ENCODE data around the gene FAM222A. TPM values are rescaled to one million over a fixed set of nuclear protein-coding genes. Genes with fewer than 3 reads are reported as not detected.

The FAM222A gene
- total RNA-seq, 2 donors from 2014 or later = 0.62 to 0.79 TPM

DNA sequence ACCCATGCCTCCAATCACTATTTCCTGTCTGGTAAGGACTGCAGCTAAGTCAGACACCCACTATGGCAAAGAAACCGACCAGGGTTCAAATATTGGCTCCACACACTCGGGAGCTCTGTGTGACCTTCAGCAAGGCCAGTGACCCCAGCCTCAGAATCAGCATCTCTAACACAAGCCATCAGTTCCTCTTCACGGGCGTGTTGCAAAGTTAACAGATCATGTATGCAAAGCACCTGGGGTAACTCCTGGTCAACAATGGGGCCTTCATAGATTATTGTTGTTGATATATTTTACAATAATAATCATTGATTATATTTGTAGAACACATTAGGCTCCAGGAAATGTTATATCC is 6.2 kb upstream of the FAM222A start:
- intact Hi-C loops (cut with DNase I) = no loop called here
- no peak for DNase-seq (ENCODE audit: low spot score)

GRCh38 chr12:109708939-109709338 is 4.7 kb upstream of the FAM222A start:
- DNase-seq (ENCODE audit: low spot score) = no peak
- intact Hi-C loops (cut with DNase I) = no loop called here

DNA sequence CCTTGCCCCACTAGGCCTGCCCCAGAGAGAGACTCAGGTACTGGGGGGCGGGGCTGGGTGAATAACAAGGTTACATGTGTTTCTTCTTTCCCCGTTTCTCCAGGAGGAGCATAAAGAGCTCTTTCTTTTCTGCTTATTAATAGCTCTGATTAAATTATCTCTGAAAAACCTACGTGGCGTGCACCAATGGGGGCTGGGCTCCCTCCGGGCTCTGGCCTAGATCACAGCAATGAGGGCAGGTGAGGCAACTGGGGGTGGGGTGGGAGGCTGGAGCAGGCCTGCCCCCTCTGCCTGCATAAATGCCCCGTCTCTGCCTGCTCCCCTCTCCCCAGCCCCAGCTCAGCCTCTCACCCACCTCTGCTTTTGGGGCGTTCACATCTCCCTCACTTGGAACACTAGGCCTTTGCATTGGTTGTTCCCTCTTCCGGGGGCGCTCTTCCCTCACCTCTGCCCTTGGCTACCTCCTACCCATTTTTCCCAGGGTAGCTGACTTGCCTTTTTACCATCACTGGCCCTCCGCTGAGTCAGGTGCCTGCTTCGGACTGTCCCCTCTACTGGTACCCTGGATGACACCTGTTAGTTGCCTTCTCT is 4.1 kb upstream of the FAM222A start:
- DNase-seq (ENCODE audit: low spot score) = no peak
- intact Hi-C loops (cut with DNase I) = no loop called here

DNA sequence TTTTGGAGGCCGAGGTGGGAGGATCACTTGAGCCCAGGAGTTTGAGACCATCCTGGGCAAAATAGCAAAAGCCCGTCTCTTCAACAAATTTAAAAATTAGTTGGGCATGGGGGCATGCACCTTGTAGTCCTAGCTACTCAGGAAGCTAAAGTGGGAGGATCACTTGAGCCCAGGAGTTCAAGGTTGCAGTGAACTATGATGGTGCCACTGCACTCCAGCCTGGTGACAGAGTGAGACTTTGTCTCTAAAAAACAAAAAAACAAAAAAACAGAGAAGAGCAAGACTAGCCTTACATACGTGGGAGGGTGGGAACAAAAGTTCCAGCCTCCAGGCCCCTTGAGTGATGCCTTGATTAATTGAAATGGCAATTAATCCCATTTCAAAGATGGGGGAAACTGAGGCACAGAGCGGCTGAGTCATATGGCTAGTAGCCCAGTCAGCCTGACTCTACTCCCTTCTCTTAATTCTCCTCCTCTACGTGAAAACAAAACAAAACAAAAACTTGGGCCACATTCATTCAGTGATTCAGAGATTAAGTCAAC is 3.3 kb upstream of the FAM222A start:
- no peak for DNase-seq (ENCODE audit: low spot score)
- intact Hi-C loops (cut with DNase I) = no loop called here

- no peak for DNase-seq (ENCODE audit: low spot score)
- intact Hi-C loops (cut with DNase I) = no loop called here
These were observed 2.7 kb upstream of the FAM222A start for GRCh38 chr12:109710747-109711595.

- no peak for DNase-seq (ENCODE audit: low spot score)
- intact Hi-C loops (cut with DNase I) = no loop called here
These were observed 1.8 kb upstream of the FAM222A start for GRCh38 chr12:109711596-109712461.

DNA sequence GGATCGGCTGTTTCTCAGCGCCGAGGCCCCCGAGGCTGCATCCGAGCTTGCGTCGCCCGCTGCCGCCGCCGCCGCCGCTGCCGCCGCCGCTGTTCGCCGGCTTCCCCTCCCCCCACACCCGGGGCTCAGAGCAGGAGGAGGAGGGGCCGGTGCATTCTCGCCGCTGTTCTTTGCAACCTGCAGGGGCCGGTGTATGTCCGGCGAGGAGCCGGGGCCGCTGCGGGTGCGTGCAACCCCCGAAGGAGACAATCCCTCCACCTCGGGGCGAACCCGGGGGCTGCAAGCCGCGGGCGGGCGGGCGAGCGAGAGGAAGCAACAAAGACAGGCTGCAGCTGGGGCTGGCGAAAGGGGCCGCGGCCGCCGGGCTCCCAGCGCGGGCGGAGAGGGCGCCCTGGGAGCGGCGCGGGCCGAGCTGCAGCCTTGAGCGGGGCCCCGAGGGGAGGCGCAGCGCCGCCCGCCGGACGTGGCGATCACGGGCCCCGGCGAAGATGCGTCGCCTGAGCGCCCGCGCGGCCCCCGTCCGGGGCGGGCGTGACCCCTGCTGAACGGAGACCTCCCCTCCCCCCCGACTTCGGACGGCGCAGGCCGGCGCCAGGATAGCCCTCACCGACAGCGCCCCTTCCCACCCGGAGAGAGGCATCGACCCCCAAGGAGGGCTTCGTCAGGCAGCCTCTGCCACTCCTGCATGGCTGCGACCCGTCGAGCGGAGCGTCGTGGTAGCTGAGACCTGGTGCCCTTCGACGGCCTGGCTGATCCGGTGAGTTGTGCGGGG is 702 bp downstream of the FAM222A start:
- DNase-seq (ENCODE audit: low spot score) = peak; percentile 86
- intact Hi-C loops (cut with DNase I) = no loop called here

- intact Hi-C loops (cut with DNase I) = no loop called here
- DNase-seq (ENCODE audit: low spot score) = no peak
These were observed 1.3 kb downstream of the FAM222A start for GRCh38 chr12:109714913-109715244.

DNA sequence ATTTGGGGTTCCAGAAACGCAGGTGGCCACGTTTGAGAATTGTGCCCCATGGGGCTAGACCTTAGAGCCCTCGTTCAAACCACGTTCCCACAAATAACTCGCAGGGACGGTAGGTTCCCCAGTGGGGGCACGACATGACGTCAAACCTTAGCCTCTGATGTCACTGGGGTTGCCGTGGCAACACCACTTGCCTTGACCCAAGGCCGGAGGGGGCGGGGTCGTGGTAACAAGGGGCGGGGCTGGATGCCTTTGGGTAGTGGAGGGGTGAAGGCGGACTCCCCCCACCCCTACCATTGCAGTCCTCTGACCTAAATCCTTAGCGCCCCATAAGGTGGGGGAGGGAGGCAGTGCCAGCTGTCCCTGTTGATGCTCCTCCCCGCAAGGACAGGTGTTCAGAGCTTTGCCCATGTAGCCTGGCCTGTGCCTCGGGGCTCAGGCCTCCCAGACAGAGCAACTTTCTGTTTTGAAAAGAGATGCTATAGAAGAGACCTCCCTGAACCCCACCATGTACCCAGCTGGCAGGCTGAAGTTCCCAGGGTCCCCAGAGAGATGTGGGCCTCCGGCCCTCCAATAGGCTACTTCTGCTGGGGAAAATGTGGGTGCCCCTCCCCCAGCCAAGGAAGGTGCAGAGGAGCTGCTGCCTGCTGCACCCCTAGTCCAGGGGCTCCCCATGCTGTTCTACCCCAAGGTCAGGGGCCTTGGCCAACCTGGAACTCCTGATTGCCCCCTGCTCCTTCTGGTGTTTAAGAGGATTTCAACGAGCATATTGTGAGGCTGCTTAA is 1.9 kb downstream of the FAM222A start:
- intact Hi-C loops (cut with DNase I) = no loop called here
- no peak for DNase-seq (ENCODE audit: low spot score)

DNA sequence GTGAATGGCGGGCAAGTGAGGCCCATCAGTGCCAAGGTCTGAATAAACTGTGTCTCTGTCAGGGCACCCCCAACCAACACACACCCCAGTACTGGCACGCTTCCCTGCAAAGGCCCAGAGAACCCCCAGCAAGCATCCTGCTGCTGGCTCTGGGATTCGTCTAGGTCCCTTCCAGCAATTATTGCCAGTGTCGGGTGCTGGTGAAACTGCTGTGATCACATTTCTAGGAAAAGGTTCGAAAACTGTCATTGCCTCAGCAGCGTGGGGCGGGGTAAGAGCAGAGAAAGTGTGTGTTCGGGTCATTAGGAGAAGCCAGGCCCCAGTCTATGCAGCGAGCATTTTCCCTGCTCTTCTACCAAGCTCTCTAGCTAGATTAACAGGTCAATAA is 2.5 kb downstream of the FAM222A start:
- DNase-seq (ENCODE audit: low spot score) = no peak

DNA sequence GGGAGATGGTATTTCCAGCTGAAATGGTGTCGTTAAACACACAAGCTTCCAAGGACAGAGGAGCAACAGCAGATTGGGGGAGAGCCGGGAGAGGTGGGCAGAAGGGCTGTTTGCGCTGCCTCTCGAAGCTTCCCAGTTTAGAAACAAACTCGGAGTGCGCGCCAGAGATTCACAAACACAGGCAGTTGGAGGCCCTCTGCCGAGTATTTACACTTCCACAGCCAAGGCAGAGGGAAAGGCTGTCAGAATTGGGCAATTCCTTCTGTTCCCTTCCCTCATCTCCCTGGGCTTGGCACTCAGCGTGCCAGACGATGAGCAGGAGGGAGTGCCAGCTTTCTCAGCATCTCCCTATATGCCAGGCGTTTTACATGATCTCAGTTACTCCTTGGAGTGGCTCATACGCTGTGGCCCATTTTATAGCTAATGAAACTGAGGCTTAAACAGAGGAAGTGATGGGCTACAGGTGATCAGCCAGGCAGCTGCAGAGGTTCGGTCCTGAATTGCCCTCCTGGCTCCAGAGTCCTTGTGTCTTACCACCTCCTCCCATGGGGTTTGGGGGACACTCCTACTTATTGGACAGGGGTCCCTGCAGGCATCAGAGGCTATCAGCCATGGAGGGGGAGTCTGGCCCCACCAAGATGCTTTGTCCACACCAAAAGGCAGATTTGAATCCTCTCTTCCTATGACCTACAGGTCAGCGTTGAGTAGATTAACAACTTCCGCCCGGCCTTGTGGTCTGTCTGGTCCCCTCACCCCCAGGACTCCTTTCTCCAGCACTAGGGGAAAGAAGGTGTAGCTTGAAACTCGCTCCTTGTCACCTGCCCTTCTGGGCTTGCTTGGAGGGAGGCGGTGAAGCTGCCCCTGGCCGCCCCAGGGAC is 3.1 kb downstream of the FAM222A start:
- intact Hi-C loops (cut with DNase I) = no loop called here
- DNase-seq (ENCODE audit: low spot score) = no peak

More for the DNA sequence above, 2.5 kb downstream of the FAM222A start:
- intact Hi-C loops (cut with DNase I) = no loop called here

- intact Hi-C loops (cut with DNase I) = no loop called here
These were observed 4.0 kb downstream of the FAM222A start for GRCh38 chr12:109717390-109718357.

DNA sequence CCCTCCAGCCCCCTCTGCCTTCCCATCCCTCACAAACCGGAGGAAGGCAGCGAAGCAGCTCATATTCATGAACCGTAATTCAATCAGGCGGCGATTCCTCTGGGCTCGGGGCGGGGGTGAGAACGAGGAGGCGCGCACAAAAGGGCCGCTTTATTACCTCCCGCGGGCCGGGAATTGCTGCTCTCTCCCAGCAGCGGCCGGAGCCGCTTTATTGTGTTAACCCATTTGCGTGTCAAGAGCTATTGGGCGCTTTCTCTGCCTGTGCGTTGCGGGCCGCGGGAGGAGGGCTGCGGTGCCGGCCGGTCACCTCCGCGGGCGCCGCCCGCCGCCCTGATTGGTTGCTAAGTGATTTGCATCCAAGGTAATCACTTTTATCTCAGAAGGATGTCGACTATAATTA is 4.8 kb downstream of the FAM222A start:
- intact Hi-C loops (cut with DNase I) = no loop called here
- DNase-seq (ENCODE audit: low spot score) = no peak

More at GRCh38 chr12:109717390-109718357, 4.0 kb downstream of the FAM222A start:
- no peak for DNase-seq (ENCODE audit: low spot score)

GRCh38 chr12:109719123-109720022 is 5.7 kb downstream of the FAM222A start:
- intact Hi-C loops (cut with DNase I) = no loop called here
- DNase-seq (ENCODE audit: low spot score) = no peak

GRCh38 chr12:109720152-109720856 is 6.7 kb downstream of the FAM222A start:
- intact Hi-C loops (cut with DNase I) = no loop called here
- DNase-seq (ENCODE audit: low spot score) = no peak

Measured in posterior vena cava (tissue), 2 donors.